Neural crest cell (in vitro differentiated cells): ENCODE data around the gene MYL7. TPM values are rescaled to one million over a fixed set of nuclear protein-coding genes. Genes with fewer than 3 reads are reported as not detected.

Experiments used
- DNase-seq: peaks from one replicate; pipeline ENCODE4 v3.0.0; 2021; ENCODE audit warnings: low read depth, mixed read lengths, low spot score
- H3K27ac Mint-ChIP-seq: one replicate; pipeline ENCODE4 v1.8.0; 2021; ENCODE audit warnings: mild to moderate bottlenecking, mixed read lengths; ENCODE audit not compliant: unreplicated experiment
- H3K27me3 Mint-ChIP-seq: 2 replicates; pipeline ENCODE4 v1.8.0; 2021; ENCODE audit warnings: low read depth, mild to moderate bottlenecking, mixed read lengths
- H3K36me3 Mint-ChIP-seq: 2 replicates; pipeline ENCODE4 v1.8.0; 2021; ENCODE audit warnings: low read depth, mild to moderate bottlenecking, mixed read lengths
- H3K4me1 Mint-ChIP-seq: 2 replicates; pipeline ENCODE4 v1.8.0; 2021; ENCODE audit warnings: mixed read lengths
- H3K4me3 Mint-ChIP-seq: one replicate; pipeline ENCODE4 v1.8.0; 2021; ENCODE audit warnings: mild to moderate bottlenecking, mixed read lengths
- H3K9me3 Mint-ChIP-seq: 2 replicates; pipeline ENCODE4 v1.8.0; 2021; ENCODE audit warnings: mixed read lengths
- total RNA-seq: library from RNA; stranded (reverse); gene quantifications from 2 replicates; pipeline ENCODE4 v1.2.1, GENCODE V29; 2021
- TF ChIP-seq, protein P1 (sequence below): fragments of 200-600 bp; sonication (generic); conservative IDR thresholded peaks from 2 replicates; pipeline ENCODE4 v1.5.0; 2021; ENCODE audit warnings: antibody characterized with exemption, mild to moderate bottlenecking

Gene MYL7
- total RNA-seq, 1 donor from 2014 or later = not detected

DNA sequence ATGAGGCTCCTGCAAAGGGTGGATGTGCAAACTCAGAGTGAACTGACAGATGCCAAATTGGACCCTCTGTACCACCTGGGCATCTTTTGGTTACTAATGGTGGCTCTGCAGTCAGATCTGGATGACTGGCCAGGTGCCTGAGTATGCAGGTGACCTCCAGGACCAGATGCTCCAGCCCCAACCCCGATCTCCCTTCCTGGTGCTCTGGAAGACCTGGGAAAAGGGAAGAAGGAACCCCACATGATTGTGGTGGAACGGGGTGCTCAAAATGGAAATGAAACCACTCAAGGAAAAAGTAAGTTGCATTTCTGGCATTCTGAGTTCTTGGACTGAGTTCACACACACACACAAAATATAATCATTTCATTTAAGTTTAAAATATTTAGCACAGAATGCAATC is 46.8 kb downstream of the MYL7 start:
- Mint-ChIP-seq H3K9me3 (no peaks in the 10 kb centered on the region), H3K4me3 (no peak overlapping the region), H3K27ac (no peak overlapping the region), H3K36me3 (no peaks in the 10 kb centered on the region), H3K27me3 (no peaks in the 10 kb centered on the region), H3K4me1 (peaks cover 7% of the 10 kb centered on the region)
- TF ChIP-seq, protein P1, sequence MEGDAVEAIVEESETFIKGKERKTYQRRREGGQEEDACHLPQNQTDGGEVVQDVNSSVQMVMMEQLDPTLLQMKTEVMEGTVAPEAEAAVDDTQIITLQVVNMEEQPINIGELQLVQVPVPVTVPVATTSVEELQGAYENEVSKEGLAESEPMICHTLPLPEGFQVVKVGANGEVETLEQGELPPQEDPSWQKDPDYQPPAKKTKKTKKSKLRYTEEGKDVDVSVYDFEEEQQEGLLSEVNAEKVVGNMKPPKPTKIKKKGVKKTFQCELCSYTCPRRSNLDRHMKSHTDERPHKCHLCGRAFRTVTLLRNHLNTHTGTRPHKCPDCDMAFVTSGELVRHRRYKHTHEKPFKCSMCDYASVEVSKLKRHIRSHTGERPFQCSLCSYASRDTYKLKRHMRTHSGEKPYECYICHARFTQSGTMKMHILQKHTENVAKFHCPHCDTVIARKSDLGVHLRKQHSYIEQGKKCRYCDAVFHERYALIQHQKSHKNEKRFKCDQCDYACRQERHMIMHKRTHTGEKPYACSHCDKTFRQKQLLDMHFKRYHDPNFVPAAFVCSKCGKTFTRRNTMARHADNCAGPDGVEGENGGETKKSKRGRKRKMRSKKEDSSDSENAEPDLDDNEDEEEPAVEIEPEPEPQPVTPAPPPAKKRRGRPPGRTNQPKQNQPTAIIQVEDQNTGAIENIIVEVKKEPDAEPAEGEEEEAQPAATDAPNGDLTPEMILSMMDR = no peak
- DNase-seq = no peak

DNA sequence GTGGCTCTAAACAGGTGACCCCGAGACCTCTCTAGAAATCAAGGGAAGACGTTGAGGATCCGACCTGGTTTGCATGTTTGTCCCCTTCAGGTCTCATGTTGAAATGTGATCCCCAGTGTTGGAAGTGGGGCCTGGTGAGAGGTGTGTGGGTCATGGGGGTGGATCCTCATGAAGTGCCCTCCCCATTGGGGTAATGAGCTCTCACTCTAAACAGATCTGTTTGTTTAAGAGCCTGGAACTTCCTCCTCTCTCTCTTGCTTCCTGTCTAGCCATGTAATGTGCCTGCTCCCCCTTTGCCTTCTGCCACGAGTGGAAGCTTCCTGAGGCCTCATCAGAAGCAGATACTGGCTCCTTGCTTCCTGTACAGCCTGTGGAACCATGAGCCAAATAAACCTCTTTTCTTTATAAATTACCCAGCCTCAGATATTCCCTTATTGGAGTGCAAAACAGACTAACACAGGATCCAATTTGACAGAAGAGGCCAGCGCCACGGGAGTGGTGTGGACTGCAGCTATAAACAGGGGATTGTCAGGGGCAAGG is 48.0 kb downstream of the MYL7 start:
- Mint-ChIP-seq H3K27me3 (no peaks in the 10 kb centered on the region), H3K27ac (no peak overlapping the region)
- TF ChIP-seq, protein P1 = no peak

More for the DNA sequence above, 48.0 kb downstream of the MYL7 start:
- no peaks in the 10 kb centered on the region for H3K36me3 Mint-ChIP-seq
- no peak overlapping the region for H3K4me3 Mint-ChIP-seq
- DNase-seq = no peak
- no peaks in the 10 kb centered on the region for H3K9me3 Mint-ChIP-seq
- H3K4me1 Mint-ChIP-seq = peaks cover 7% of the 10 kb centered on the region

Other genes starting within 250 kb of the MYL7 start
- gene URGCP, start 234.7 kb downstream of the MYL7 start, total RNA-seq = 27.9 and 30.0 TPM in 2 replicates
- 14.1 and 15.6 TPM in 2 replicates for gene UBE2D4, start 214.9 kb downstream of the MYL7 start, total RNA-seq
- gene SPDYE1, start 143.4 kb downstream of the MYL7 start, total RNA-seq = not detected in 2 replicates
- gene DBNL, start 96.6 kb downstream of the MYL7 start, total RNA-seq = 74.1 and 74.6 TPM in 2 replicates
- 1.8 and 2.4 TPM in 2 replicates for gene PGAM2, start 75.8 kb downstream of the MYL7 start, total RNA-seq
- 21.5 and 26.0 TPM in 2 replicates for gene POLM, start 58.8 kb downstream of the MYL7 start, total RNA-seq
- 70.5 and 72.6 TPM in 2 replicates for gene AEBP1, start 37.0 kb downstream of the MYL7 start, total RNA-seq
- gene POLD2, start 17.8 kb downstream of the MYL7 start, total RNA-seq = 159 and 167 TPM in 2 replicates
- 0.42 and 0.52 TPM in 2 replicates for gene GCK, start 48.1 kb upstream of the MYL7 start, total RNA-seq
- gene YKT6, start 59.6 kb upstream of the MYL7 start, total RNA-seq = 95.9 and 97.4 TPM in 2 replicates
- gene CAMK2B, start 184.3 kb upstream of the MYL7 start, total RNA-seq = 1.6 and 2.4 TPM in 2 replicates